Kidney epithelial cell (primary cell): Measurements from ENCODE around the gene ALDH18A1. TPM values are rescaled to one million over a fixed set of nuclear protein-coding genes. Genes with fewer than 3 reads are reported as not detected.

Experiments
- DNase-seq: peaks from one replicate; pipeline ENCODE4 v3.0.0-alpha.2; 2010; ENCODE audit warnings: low read depth
- H3K27me3 ChIP-seq: 2 replicates; pipeline ENCODE4 v1.6.0; 2011; ENCODE audit warnings: low read length; ENCODE audit not compliant: control insufficient read depth, insufficient read depth
- H3K36me3 ChIP-seq: 2 replicates; pipeline ENCODE4 v1.5.1; 2011; ENCODE audit warnings: low read length; ENCODE audit not compliant: control insufficient read depth, insufficient read depth
- H3K4me3 ChIP-seq: 2 replicates; pipeline ENCODE4 v1.5.1; 2011; ENCODE audit warnings: low read depth, mild to moderate bottlenecking, control low read depth, low read length
- CTCF ChIP-seq: IDR thresholded peaks from 2 replicates; pipeline ENCODE4 v1.5.1; 2011; ENCODE audit warnings: mild to moderate bottlenecking, moderate library complexity, low read length, control low read depth, inconsistent platforms; ENCODE audit not compliant: insufficient read depth, poor library complexity, severe bottlenecking
- total RNA-seq: library from RNA; depleted of rRNA; stranded (reverse); fragments of >200 nt; gene quantifications from 2 replicates; pipeline ENCODE4 v1.2.3, GENCODE V29; 2015

ALDH18A1 gene
- total RNA-seq, 1 donor from 2014 or later = 51.2 TPM

GRCh38 chr10:95569368-95569767, 87.1 kb downstream of the ALDH18A1 start:
- DNase-seq = no peak
- H3K27me3 ChIP-seq = no peaks in the 10 kb centered on the region
- no peak for TF ChIP-seq CTCF
- no peaks in the 10 kb centered on the region for H3K36me3 ChIP-seq
- H3K4me3 ChIP-seq = no peak overlapping the region

- TF ChIP-seq CTCF = no peak
- Histone ChIP-seq H3K4me3 (no peak overlapping the region), H3K36me3 (no peaks in the 10 kb centered on the region), H3K27me3 (no peaks in the 10 kb centered on the region)
- DNase-seq = no peak
Measured at GRCh38 chr10:95567903-95568630, 88.4 kb downstream of the ALDH18A1 start.

GRCh38 chr10:95566136-95566535, 90.4 kb downstream of the ALDH18A1 start:
- TF ChIP-seq CTCF = no peak
- Histone ChIP-seq H3K36me3 (no peaks in the 10 kb centered on the region), H3K4me3 (no peak overlapping the region), H3K27me3 (no peaks in the 10 kb centered on the region)
- no peak for DNase-seq

- H3K27me3 ChIP-seq = no peaks in the 10 kb centered on the region
- no peak for TF ChIP-seq CTCF
- H3K4me3 ChIP-seq = no peak overlapping the region
- H3K36me3 ChIP-seq = no peaks in the 10 kb centered on the region
- no peak for DNase-seq
Measured at GRCh38 chr10:95565336-95565735, 91.2 kb downstream of the ALDH18A1 start.

GRCh38 chr10:95564291-95564690, 92.2 kb downstream of the ALDH18A1 start:
- H3K4me3 ChIP-seq = no peak overlapping the region
- H3K27me3 ChIP-seq = no peaks in the 10 kb centered on the region
- no peak for TF ChIP-seq CTCF
- no peak for DNase-seq
- H3K36me3 ChIP-seq = no peaks in the 10 kb centered on the region
